HG03439 (cell line): Measurements from ENCODE around the gene CTIF.
A peak's percentile ranks its signal among the peaks of the same experiment; 100 is the strongest.
"Not testable (repeated sequence)": the region's sequence is repeated elsewhere in the genome, so short reads cannot be mapped to it uniquely, and the experiment has no call there.

Experiments
- ATAC-seq: cut with Tn5 transposase; IDR thresholded peaks from one replicate; pipeline ENCODE4 v1.9.1; 2021; ENCODE audit warnings: mild to moderate bottlenecking, moderate library complexity; ENCODE audit not compliant: unreplicated experiment

CTIF gene

DNA sequence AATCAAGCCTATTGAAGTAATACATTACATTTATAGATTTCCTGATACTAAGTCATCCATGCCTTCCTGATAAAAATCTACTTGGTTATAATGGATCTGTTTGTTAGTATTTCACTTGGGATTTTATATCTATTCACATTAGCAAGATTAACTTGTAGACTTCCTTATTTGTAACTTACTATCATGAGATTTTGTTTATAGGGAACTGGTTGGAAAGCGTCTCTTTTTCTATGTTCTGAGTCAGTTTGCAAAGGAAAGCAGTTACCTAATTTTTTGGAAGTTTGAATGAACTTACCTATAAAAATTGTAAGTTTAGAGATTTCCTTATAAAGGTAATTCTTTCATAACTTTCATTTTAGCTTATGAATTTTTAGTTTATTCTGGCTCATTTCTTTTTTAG lies 270.5 kb downstream of the CTIF start:
- ATAC-seq = no peak

DNA sequence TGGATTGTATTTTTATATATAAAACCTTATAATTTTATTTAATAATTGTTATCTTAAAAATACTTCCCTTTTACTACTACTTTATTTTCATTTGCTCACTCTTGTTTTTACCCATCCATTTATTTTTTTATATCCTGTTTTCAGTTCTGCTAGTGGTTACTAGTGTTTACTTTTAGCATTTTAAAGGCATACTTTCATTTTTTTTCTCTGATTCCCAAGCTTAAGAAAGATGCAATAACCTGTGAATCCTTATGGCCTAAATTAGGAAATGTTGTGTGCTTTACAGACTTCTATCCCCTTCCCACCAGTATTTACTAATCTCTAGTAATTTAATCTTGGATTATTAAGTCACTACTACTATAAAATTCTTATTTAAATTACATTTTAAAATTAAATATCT lies 272.0 kb downstream of the CTIF start:
- no peak for ATAC-seq

DNA sequence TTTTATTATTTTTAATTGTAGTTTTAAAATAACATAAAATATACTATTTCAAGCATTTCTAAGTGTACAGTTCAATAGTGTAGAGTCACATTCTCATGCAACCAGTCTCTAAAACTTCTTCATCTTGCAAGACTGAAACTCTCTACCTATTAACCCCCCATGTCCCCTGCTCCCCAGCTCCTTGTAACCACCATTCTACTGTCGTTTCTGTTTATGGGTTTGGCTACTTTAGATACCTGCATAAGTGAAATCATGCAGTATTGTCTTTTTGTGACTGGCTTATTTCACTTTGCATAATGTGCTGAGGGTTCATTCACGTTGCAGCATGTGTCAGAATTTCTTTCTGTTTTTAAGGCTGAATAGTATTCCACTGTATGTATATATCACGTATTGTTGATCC lies 272.6 kb downstream of the CTIF start:
- no peak for ATAC-seq

DNA sequence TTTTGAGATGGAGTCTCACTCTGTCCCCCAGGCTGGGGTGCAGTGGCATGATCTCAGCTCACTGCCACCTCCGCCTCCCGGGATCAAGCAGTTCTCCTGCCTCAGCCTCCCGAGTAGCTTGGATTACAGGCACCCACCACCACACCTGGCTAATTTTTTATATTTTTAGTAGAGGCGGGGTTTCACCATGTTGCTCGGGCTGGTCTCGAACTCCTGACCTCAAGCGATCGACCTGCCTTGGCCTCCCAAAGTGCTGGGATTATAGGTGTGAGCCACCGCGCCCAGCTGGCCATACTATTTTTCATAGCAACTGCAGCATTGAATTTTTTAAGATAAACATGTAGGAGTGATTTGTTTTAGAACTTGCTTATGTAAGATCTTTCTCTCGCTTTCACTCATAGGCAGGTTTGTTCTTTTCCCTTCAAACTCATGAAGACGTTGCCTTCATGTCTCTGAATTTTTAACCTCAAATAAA lies 273.2 kb downstream of the CTIF start:
- not testable (repeated sequence) for ATAC-seq

DNA sequence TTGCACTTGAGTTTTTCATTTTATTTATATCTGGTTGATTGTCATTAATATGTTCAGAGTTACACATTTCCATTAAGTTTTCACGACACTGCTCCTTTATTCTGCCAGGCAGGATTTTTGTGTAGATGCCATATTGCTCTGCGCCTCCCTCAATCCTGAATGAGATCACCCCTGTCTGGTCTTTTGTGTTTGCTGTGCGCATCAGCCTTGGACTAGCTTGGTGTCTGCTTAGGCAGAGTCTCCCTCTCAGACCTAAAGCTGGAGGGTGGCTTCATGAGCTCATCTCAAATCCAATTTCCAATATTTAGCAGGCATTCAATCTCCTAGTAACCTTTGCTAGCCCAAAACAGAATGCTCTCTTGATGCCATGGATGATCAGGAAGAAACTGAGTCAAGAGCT lies 274.5 kb downstream of the CTIF start:
- ATAC-seq = no peak

DNA sequence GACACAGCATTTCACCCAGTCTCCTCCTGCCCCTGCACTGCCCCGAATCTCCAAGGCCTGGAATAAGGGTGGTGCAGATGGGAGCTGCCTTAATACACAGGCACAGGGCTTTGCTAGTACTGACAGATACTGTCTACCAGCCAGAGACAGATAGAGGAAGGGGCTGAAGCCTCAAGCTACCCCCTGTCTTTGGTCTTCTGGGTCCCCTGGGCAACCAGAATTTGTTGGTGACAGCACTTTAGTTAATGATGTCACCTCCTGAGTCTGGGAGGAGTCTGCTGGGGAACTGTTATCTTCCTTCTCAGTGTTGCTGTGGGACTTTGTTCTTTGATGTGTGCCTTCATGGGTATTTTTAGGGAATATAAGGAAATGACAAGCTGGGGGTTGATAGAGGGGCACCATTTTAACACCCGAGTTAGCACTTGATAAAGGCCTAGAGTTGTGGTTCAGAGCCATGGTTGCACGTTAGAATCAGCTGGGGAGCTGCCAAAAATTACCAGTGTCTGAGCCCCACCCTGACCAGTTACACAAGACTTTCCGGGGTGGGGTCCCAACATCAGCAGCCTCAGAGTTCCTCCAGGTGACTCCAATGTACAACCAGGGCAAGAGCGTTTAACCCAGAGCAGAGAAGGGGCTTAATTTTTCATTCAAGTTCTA lies 275.1 kb downstream of the CTIF start:
- no peak for ATAC-seq

DNA sequence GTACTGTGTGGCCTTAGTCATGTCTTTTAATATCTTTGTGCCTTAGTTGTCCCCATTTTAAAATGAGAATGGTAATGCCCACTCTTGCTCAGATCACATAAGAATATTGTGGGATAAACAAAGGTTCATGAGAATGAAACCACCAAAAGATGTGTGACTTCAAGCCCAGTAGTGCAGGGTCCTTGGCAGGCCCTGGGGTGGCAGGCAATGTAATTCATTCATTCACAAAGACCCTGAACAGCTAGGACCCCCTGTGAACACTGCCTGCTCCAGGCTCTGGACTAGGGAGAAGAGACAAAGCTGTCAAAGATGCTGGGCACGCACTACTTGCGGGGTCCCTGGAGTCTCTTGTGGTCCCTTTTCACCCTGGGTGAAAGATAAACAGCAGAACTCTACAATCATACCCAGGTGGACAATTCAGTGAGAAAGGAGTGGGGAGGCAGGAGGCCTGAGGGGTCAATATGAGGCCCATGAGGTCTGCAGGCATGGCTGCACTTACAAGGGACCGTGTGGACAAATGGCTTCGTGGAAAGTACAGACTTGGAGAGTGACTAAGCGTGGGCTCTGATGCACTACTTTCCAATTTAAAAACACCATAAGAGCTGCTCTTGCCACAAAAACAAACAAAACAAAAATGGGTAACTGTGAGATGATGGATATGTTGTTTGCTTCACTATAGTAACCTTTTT lies 275.8 kb downstream of the CTIF start:
- no peak for ATAC-seq

DNA sequence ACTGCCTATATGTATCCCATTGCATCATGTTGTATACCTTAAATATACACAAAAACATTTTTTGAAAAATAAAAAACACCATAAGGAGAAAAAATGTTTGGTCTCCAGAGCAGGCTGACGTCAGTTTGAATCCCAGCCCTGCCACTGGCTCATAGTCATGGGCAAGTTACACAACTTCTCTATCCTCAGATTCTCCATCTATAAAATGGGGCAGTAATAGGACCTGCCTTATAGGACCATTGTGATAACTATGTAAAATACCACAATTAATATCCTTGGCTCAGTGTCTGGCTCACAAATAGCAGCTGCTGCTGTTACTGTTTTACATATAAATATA lies 276.3 kb downstream of the CTIF start:
- ATAC-seq = no peak

DNA sequence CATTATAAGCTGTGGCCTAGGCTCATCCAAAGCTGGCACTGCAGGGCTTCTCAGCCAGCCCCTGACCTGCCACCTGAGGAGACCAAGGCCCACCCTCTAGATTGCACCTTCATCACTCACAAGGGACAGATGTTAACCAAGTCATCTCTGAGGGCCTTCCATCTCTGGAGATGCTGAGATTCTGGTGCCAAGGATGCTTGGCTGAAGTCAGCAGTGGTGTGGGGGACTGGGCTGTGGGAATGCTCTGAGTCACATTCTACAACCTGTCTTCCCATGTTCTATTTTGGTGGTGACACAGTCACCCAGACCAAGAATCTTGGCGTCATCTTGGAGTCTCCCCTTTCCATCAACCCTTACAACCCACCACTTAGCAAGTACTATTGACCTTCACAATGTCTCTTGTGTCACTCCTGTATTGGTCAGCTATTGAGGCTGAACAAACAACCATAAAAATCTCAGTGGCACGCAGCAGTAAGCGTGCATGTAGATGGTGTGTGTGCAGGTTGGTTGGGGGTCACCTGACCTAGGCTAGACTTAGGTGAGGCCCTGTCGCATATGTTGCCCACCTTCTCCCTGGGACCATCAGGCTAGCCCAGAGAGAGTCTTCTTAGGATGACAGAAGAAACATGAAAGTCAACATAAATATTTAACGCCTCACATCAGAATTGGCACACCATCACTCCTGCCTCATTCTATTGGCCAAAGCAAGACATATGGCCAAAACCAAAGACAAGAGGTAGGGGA lies 276.9 kb downstream of the CTIF start:
- ATAC-seq = no peak

DNA sequence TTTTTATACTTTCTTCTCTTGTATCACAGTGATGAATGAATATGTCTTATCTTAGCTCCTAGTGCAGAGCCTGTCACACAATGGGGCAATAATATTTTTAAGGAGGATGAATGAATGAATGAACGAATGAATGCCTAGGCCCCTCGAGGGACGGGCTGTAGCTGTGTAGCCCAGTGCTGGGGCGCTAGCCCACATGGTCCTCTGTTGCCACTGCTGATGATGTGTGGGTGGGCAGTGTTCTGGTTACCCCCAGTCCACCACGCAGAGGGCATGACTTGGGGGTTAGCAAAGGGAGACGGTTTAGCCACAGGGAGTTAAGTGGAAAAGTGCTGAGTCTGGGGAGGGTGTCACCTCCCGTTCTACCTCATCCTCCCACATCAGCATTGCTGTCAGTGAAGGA lies 277.7 kb downstream of the CTIF start:
- ATAC-seq = no peak

DNA sequence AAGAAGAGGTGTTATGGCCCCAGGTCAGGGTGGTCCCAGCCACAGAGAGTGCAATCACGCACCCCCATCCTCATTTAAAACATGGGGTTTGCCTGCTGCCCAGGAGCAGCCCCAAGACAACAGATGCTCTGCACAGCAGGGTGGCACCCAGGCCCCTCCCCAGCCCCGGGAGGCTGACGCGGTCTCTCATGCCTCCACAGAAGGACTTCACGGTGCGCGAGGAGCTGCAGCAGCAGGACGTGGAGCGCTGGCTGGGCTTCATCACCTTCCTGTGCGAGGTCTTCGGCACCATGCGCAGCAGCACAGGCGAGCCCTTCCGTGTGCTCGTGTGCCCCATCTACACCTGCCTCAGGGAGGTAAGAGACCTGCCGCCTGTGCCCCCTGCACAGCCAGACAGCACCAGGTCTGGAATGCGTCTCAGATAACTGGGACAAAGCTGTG lies 278.2 kb downstream of the CTIF start:
- no peak for ATAC-seq

DNA sequence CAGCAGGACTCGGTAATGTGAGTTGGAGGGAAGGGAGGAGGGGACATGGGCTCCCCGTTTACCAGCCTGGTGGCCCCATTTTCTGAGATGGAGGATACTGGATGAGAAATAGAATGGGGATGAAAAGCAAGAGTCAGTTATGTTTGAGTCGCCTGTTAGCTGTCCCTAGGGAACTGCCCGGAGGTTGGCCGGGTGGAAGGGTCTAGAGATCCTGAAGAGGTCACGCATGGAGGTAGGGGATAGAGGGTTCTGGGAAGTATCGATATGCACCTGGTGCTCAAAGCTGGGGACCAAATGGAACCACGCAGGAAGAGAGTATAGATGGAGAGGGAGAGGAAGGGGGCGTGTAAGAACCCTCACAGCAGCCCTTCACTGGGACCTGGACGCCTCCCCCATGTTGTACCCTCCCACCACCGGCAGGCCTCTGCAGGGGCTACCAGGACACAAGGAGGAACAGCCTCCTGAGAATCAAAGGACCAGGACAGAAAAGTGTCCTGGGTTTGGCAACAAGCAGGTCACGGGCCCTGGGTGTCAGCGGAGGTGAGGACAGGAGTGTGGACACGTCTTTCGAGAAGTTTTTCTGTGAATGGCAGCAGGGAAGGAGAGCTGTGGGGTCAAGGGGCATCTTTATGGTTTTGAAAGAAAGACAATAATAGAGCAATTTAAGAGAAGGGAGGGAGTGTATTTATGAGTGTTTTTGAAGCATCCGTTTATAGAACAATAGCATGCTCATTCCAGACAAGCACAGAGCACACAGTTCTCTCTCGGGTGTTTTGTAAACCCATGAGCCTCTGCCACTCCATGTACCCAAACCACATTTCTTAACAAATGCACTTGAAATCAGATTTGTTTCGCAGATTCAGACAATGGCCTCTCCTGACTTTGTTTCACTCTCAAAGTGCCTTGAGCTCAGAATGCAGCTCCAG lies 279.8 kb downstream of the CTIF start:
- ATAC-seq = no peak

DNA sequence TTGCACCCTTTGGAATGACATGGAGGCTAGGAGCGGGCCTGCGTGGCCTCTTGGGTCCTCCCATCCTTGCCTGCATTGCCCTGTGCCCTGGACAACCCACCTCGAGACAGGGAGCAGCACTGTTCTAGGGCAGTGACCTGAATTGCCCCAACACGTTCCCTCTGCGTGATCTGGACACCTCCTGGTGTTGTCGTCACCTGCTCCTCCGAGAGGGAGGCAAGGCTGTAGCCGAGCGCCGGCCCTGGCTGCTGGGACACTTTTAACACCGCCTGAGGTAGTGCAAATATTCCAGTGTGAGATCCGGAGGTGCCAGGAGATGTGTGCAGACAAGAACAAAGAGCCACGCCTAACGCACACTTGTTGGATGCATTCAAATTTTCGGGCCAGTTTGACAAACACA lies 280.4 kb downstream of the CTIF start:
- ATAC-seq = no peak

DNA sequence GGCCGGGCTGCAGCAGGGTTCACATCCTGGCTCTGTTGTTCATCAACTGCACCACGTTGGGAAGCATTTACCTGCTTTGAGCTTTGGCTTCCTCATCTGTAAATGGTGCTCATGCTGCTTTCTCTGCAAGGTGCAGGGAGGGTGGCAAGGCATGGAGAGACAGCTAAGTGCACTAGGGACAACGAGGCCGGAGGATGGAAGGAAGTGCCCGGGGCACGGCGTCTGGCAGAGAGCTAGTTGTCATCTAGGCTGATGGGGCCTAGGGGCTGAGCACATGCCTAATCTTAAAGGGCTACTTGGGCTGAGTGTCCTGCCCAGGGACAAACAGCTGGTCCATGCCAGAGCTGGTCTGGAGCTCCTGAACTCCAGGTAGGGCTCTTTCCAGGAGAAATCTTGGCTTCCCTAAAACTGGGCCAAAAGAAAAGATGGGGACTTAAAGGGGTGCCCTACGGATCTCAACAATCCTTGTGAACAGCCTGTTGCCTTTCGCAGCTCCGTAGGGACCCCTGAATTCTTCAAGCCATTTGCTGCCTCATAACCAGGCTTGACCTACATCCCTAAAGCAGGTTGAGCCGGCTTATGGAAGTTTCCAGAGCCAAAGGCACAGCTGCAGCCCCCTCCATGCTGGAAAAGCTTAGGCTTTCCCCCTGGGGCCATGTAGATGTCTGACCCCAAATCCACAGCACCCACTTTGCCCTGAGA lies 281.1 kb downstream of the CTIF start:
- ATAC-seq = no peak

DNA sequence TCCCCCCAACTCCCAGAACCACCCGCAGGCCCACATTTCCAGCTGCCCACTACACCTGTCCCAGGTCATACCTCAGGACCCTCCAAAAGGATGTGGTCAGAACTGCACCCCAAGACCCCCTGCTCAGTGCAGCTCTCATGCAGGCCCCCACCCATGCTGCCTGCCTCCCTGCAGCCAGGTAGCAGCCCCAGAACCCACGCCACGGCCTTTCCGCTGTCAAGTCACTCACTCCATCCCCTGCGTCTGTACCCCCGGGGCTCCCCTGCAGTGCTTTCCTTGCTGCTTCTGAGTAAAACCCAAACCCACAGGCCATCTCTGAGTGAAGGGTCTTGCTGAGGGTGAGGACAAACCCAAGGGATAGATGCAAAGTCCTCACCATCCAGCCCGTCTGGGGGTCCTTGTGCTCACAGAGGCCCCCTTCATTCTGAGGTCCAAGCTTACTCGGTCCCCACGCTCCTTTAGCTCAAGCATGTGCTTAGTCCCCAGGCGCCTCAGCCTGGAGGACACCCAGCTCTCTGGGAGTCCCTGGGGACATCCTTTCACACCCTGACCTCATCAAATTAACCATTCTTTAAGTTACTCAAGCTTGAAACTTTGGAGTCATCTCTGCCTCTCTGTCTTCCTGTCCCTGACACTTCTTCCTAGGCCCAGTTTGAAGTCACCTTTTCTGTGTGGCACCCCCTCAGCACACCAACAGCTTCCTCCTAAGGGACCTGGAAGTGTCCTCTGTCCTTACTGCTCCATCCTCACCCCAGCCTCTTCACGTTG lies 281.8 kb downstream of the CTIF start:
- ATAC-seq = peak; percentile 84

DNA sequence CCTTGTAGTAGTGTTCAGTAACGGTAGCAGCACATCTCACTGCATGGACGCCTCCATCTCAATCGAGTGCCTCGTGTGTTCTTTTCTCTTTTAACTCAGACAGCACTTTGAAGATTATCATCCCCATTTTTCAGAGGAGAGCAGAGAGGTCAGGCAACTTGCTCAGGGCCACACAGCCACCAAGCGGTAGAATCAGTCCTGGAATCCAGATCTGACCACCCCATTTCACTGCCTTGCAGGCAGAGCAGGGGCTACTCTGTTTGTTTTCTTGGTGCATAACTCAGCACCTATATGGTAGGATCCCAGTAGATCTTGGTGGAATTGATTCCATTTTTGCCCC lies 282.4 kb downstream of the CTIF start:
- peak; percentile 11 for ATAC-seq

DNA sequence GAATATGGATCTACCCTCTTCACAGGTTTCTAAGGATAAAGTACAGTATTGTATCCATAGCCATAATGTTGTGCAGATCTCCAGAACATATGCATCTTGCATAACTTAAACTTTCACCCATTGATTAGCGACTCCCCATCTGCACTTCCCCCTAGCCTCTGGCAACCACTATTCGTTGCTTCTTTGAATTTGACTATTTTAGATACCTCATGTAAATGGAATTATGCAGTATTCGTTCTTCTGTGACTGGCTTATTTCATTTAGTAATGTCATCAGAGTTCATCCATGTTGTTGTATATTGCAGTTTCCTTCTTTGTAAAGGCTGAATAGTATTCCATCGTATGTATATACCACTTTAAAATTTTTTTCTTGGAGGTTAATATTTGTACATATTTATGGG lies 283.0 kb downstream of the CTIF start:
- no peak for ATAC-seq

DNA sequence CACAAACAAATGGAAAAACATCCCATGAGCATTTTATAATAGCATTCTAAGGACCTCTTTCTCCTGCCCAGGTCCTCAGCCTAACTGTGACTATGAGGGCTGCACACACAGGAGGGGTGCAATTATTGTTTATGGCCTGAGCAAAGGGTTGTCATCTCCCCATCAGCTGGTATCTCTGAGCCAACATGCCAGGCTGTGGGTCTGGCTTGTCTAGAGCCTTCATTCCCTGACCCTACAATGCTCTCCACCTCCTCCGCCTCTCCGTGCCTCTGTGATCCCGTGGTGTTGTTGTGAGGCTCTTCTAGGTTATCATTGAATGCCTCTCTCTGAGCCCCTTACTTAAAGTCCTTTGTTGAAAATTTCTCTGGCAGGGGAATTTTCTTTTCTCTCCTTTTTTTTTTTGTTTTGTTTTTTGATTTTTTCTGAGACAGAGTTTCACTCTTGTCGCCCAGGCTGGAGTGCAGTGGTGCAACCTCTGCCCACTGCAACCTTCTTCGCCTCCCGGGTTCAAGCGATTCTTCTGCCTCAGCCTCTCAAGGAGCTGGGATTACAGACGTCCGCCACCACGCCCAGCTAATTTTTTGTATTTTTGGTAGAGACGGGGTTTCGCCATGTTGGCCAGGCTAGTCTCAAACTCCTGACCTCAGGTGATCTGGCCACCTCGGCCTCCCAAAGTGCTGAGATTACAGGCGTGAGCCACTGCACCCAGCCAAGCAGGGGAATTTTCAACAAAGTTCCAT lies 285.6 kb downstream of the CTIF start:
- ATAC-seq = no peak

DNA sequence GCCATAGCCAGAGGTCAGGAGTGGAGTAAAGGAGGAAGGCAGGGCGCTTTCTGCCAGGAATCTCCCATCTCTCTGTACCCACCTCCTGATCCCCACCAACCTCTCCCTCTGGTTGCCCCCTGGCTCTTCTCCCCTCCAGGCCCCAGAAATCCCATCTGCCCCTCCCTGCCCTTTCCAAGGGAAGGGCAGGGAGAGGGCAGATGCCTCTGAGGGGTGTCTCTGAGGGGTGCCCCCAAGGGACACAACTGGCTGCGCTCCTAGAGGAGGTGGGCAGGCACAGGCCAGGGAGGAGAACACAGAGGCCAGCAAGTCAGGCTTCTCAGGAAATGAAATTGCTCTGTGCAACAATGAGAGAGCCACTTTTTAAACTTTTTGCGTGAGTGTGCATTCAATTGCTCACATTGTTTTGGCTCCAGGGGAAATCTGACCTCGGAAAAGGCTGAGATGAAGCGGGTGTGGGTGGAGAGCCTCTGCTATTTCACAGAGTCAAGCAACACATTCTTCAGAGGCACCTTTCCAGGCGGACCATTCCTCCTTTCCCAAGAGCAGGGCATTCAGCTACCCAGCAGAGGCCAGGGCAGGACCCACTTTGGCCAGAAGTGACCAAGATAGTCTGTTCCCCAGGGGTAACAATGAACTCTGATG lies 286.4 kb downstream of the CTIF start:
- ATAC-seq = no peak
